Stomach (tissue), 4 donors: ENCODE measurements around the gene HTR7.

Experiments
- POLR2A ChIP-seq, 4 donors: fragments of 450-650 bp; IDR thresholded peaks; one replicate each; pipeline ENCODE4 v1.6.1; 2016; ENCODE audit warnings: antibody characterized with exemption in 4 of 4, control low read depth in 2 of 4, mild to moderate bottlenecking in 1 of 4, moderate library complexity in 1 of 4
- TF ChIP-seq, protein P1 (sequence below), 7 experiments: fragments of 450-650 bp in 4 of 7; fragments of 200-600 bp in 3 of 7; sonication (generic) in 3 of 7; IDR thresholded peaks; one replicate each; pipeline ENCODE4 v1.5.1; 2016 to 2019; ENCODE audit warnings: antibody characterized with exemption in 7 of 7, control low read depth in 2 of 7, mild to moderate bottlenecking in 1 of 7

- TF ChIP-seq, protein P1, sequence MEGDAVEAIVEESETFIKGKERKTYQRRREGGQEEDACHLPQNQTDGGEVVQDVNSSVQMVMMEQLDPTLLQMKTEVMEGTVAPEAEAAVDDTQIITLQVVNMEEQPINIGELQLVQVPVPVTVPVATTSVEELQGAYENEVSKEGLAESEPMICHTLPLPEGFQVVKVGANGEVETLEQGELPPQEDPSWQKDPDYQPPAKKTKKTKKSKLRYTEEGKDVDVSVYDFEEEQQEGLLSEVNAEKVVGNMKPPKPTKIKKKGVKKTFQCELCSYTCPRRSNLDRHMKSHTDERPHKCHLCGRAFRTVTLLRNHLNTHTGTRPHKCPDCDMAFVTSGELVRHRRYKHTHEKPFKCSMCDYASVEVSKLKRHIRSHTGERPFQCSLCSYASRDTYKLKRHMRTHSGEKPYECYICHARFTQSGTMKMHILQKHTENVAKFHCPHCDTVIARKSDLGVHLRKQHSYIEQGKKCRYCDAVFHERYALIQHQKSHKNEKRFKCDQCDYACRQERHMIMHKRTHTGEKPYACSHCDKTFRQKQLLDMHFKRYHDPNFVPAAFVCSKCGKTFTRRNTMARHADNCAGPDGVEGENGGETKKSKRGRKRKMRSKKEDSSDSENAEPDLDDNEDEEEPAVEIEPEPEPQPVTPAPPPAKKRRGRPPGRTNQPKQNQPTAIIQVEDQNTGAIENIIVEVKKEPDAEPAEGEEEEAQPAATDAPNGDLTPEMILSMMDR (IDR thresholded peaks at IDR 0.05) = no peak
- no peak for TF ChIP-seq POLR2A (IDR thresholded peaks at IDR 0.05)
Measured at GRCh38 chr10:90872648-90873020, 14.8 kb upstream of the HTR7 start.
